GM23338 (cell line): ENCODE data around the gene TRAIP.

Experiments
- CREB1 ChIP-seq: fragments of 250-450 bp; sonication (Bioruptor Pico); IDR thresholded peaks from 2 replicates; pipeline ENCODE4 v1.5.0; 2020; ENCODE audit warnings: low read depth, mild to moderate bottlenecking, moderate library complexity
- CTCF ChIP-seq, 2 experiments: fragments of 200-600 bp in 1 of 2; sonication (generic) in 1 of 2; conservative IDR thresholded peaks; 2 replicates each; pipeline versions ENCODE4 v1.5.1 to v1.6.1; 2016 to 2017; ENCODE audit warnings: antibody characterized with exemption in 2 of 2, low read depth in 2 of 2, mild to moderate bottlenecking in 2 of 2, moderate library complexity in 1 of 2
- ETS1 ChIP-seq: IDR thresholded peaks from 2 replicates; pipeline ENCODE4 v1.6.1; 2016; ENCODE audit warnings: antibody characterized with exemption
- EZH2 ChIP-seq: fragments of 200-600 bp; sonication (generic); IDR thresholded peaks from one replicate; pipeline ENCODE4 v1.8.0; 2017; ENCODE audit warnings: antibody characterized with exemption, mild to moderate bottlenecking, low read depth; ENCODE audit not compliant: unreplicated experiment
- EZH2phosphoT487 ChIP-seq: fragments of 200-600 bp; sonication (generic); IDR thresholded peaks from one replicate; pipeline ENCODE4 v1.8.1; 2018; ENCODE audit warnings: antibody characterized with exemption; ENCODE audit not compliant: unreplicated experiment
- JUNB ChIP-seq: IDR thresholded peaks from one replicate; pipeline ENCODE4 v1.6.1; 2016; ENCODE audit warnings: antibody characterized with exemption; ENCODE audit not compliant: unreplicated experiment
- NANOG ChIP-seq: IDR thresholded peaks from 2 replicates; pipeline ENCODE4 v1.6.1; 2016; ENCODE audit warnings: antibody characterized with exemption, borderline replicate concordance
- POLR2AphosphoS5 ChIP-seq: IDR thresholded peaks from 2 replicates; pipeline ENCODE4 v1.6.1; 2016; ENCODE audit warnings: antibody characterized with exemption, low read depth
- REST ChIP-seq: IDR thresholded peaks from one replicate; pipeline ENCODE4 v1.6.1; 2018; ENCODE audit warnings: antibody characterized with exemption; ENCODE audit not compliant: unreplicated experiment
- STAT1 ChIP-seq: IDR thresholded peaks from one replicate; pipeline ENCODE4 v1.6.1; 2016; ENCODE audit warnings: antibody characterized with exemption; ENCODE audit not compliant: unreplicated experiment

GRCh38 chr3:49803465-49804140 is 52.8 kb downstream of the TRAIP start:
- TF ChIP-seq REST (no peak), CTCF (conservative IDR thresholded peaks at IDR 0.05; ENCODE audit: low read depth in 2 of 2) (peak in 1 of 2 experiments; percentile 16; a peak in 1 of 4 replicates), EZH2 (no peak), POLR2AphosphoS5 (no peak), JUNB (no peak), EZH2phosphoT487 (no peak), CREB1 (CRISPR knock-in tag) (no peak), STAT1 (no peak), NANOG (no peak), ETS1 (no peak)
